Adipocyte (in vitro differentiated cells): Measurements from ENCODE around the gene ARHGAP26.

Experiments used
- DNase-seq: peaks from one replicate; pipeline ENCODE4 v3.0.0-alpha.2; 2015; ENCODE audit warnings: low read depth
- H3K27me3 ChIP-seq: replicated peaks from 2 replicates; pipeline ENCODE4 v1.7.0; 2013; ENCODE audit warnings: mild to moderate bottlenecking, low read length, moderate library complexity; ENCODE audit not compliant: control insufficient read depth, insufficient read depth
- H3K36me3 ChIP-seq: 2 replicates; pipeline ENCODE4 v1.7.0; 2013; ENCODE audit warnings: low read length, mild to moderate bottlenecking, moderate library complexity; ENCODE audit not compliant: control insufficient read depth, insufficient read depth, severe bottlenecking
- H3K4me1 ChIP-seq: 2 replicates; pipeline ENCODE4 v1.7.0; 2013; ENCODE audit warnings: mild to moderate bottlenecking, low read length, moderate library complexity; ENCODE audit not compliant: control insufficient read depth, insufficient read depth
- H3K4me3 ChIP-seq: 2 replicates; pipeline ENCODE4 v1.7.0; 2013; ENCODE audit warnings: mild to moderate bottlenecking, low read length, moderate library complexity
- H3K9ac ChIP-seq: 2 replicates; pipeline ENCODE4 v1.7.0; 2013; ENCODE audit warnings: mild to moderate bottlenecking, low read length, moderate library complexity
- H3K9me3 ChIP-seq: 2 replicates; pipeline ENCODE4 v1.7.0; 2013; ENCODE audit warnings: mild to moderate bottlenecking, low read length, moderate library complexity; ENCODE audit not compliant: control insufficient read depth

Gene ARHGAP26

DNA sequence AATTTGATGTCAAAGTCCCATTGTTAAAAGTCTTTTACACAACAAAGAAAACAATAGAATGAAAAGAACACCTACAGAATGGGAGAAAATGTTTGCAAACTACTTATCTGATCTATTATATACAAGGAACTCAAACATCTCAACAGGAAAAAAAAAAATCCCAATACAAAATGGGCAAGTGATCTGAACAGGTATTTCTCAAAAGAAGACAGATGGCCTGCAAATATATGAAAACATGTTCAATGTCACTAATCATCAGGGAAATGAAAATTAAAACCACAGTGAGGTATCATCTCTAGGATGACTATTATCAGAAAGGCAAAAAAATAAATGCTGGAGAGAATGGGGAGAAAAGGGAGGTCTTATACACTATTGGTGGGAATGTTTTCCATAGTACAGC, 301.8 kb downstream of the ARHGAP26 start:
- no peak overlapping the region for H3K9ac ChIP-seq
- H3K4me3 ChIP-seq = no peak overlapping the region
- no peak for DNase-seq
- H3K36me3 ChIP-seq = peaks cover 4% of the 10 kb centered on the region
- H3K4me1 ChIP-seq = peaks cover 10% of the 10 kb centered on the region
- H3K27me3 ChIP-seq = no peaks in the 10 kb centered on the region
- H3K9me3 ChIP-seq = no peaks in the 10 kb centered on the region

GRCh38 chr5:143072734-143073133, 302.6 kb downstream of the ARHGAP26 start:
- H3K9ac ChIP-seq = no peak overlapping the region
- H3K4me3 ChIP-seq = no peak overlapping the region
- H3K4me1 ChIP-seq = peaks cover 5% of the 10 kb centered on the region
- no peak for DNase-seq
- H3K36me3 ChIP-seq = peaks cover 4% of the 10 kb centered on the region
- H3K9me3 ChIP-seq = no peaks in the 10 kb centered on the region
- H3K27me3 ChIP-seq = no peaks in the 10 kb centered on the region

DNA sequence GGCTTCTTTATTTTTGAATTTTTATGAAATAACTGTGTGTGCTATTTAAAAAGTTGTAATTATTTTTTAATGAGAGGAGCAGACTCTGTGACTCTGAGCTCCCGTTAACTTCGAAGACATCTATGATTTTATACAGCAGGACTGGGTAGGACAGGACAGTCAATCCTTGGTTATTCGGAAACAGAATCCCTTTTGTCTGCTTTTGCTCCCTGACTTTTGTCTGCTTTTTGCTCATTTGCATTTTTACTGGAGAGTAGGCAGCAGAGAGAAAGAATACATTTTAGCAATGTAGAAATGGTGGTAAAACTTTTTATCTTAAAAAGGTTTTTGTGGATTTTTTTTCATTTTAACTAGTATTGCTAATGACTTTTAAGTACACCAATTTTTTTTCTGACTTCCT, 303.6 kb downstream of the ARHGAP26 start:
- Histone ChIP-seq H3K4me3 (no peak overlapping the region), H3K27me3 (no peaks in the 10 kb centered on the region), H3K9ac (no peak overlapping the region), H3K9me3 (no peaks in the 10 kb centered on the region), H3K36me3 (peaks cover 4% of the 10 kb centered on the region), H3K4me1 (peaks cover 3% of the 10 kb centered on the region)
- no peak for DNase-seq

GRCh38 chr5:143074414-143074996, 304.3 kb downstream of the ARHGAP26 start:
- peaks cover 4% of the 10 kb centered on the region for H3K36me3 ChIP-seq

GRCh38 chr5:143076377-143076776, 306.2 kb downstream of the ARHGAP26 start:
- no peak for DNase-seq
- Histone ChIP-seq H3K27me3 (no peaks in the 10 kb centered on the region), H3K9me3 (no peaks in the 10 kb centered on the region), H3K4me1 (no peaks in the 10 kb centered on the region), H3K36me3 (no peaks in the 10 kb centered on the region), H3K4me3 (no peak overlapping the region), H3K9ac (no peak overlapping the region)

More at GRCh38 chr5:143074414-143074996, 304.3 kb downstream of the ARHGAP26 start:
- no peak overlapping the region for H3K4me3 ChIP-seq
- H3K9me3 ChIP-seq = no peaks in the 10 kb centered on the region
- H3K4me1 ChIP-seq = no peaks in the 10 kb centered on the region
- H3K9ac ChIP-seq = no peak overlapping the region
- H3K27me3 ChIP-seq = no peaks in the 10 kb centered on the region
- DNase-seq = no peak

DNA sequence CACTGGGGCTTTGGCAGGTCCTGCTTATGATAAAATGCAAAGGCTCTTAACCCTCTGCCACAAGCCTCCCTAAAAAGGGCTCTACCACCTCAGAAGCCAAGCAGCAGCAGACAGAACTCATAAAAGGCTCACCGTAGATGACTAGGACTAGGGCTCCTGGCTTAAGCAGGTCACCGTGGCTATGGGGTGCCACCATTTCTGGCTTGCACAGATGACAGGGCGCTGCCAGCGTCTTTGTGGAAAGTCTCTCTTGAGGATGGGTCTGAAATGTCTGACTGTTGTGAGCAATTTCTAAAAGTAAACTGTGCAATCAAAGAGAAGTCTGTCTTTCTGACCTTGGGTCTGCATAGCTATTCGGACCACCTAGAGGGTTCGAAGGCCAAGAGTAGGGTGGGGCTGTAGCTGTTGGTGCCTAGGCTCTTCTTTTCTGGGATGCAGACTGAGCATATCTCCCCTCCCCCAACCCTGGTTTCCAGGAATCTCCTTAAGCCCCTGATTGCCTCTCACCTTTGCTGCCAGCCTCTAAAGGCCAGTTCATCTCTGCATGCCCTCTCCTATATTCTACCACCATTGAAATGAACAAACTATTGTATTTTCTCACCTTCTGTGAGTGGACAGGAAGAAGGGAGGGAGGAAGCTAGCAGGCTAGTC, 307.4 kb downstream of the ARHGAP26 start:
- DNase-seq = no peak
- no peak overlapping the region for H3K9ac ChIP-seq
- H3K27me3 ChIP-seq = no peaks in the 10 kb centered on the region
- no peaks in the 10 kb centered on the region for H3K9me3 ChIP-seq
- no peak overlapping the region for H3K4me3 ChIP-seq
- H3K36me3 ChIP-seq = no peaks in the 10 kb centered on the region
- H3K4me1 ChIP-seq = no peaks in the 10 kb centered on the region

- H3K4me3 ChIP-seq = no peak overlapping the region
- H3K4me1 ChIP-seq = no peaks in the 10 kb centered on the region
- no peak for DNase-seq
- H3K36me3 ChIP-seq = no peaks in the 10 kb centered on the region
- no peaks in the 10 kb centered on the region for H3K9me3 ChIP-seq
- H3K9ac ChIP-seq = no peak overlapping the region
- H3K27me3 ChIP-seq = no peaks in the 10 kb centered on the region
Measured at GRCh38 chr5:143078313-143078712, 308.1 kb downstream of the ARHGAP26 start.

GRCh38 chr5:143078971-143079370, 308.8 kb downstream of the ARHGAP26 start:
- Histone ChIP-seq H3K4me1 (no peaks in the 10 kb centered on the region), H3K27me3 (no peaks in the 10 kb centered on the region), H3K9ac (no peak overlapping the region), H3K9me3 (no peaks in the 10 kb centered on the region), H3K4me3 (no peak overlapping the region), H3K36me3 (no peaks in the 10 kb centered on the region)
- no peak for DNase-seq

DNA sequence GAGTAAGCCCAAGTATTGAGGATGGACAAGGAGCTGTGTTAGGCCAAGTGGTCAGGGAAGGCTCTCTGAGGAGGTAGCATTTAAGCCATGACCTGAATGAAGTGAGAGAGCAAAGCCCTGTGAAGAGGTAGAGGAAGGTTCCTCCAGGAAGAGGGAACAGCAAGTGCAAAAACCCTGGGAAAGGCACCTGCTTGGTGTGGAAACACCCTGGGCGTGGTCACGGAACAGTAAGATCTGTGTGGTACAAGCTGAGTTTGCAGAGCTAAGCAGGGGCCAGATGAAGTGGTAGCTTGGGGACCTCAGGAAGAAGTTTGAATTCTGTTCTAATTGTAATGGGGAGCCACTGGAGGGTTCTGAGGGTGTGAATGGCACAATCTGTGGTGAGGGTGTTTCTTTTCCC, 310.2 kb downstream of the ARHGAP26 start:
- Histone ChIP-seq H3K9me3 (no peaks in the 10 kb centered on the region), H3K4me3 (no peak overlapping the region), H3K4me1 (no peaks in the 10 kb centered on the region), H3K9ac (no peak overlapping the region), H3K27me3 (no peaks in the 10 kb centered on the region), H3K36me3 (no peaks in the 10 kb centered on the region)
- no peak for DNase-seq

DNA sequence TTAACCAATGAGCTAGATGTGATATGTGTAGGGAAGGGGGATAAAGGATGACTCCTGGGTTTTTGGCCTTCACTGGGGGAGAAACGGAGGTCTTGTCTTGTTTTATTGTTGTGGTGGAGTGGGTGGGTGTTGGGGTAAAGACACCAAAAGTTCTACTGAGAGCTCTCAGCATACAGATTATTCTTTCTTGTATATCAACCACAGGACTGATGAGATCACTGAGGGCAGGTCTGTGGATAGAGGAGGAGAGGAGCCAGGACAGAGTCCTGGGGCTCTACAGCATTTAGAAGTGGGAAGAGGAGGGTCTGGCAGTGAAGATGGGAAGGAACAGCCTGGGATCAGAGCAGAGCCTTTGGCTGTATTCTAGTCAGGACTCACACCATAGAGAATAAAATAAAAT, 310.8 kb downstream of the ARHGAP26 start:
- Histone ChIP-seq H3K9me3 (no peaks in the 10 kb centered on the region), H3K27me3 (no peaks in the 10 kb centered on the region), H3K4me3 (no peak overlapping the region), H3K36me3 (no peaks in the 10 kb centered on the region), H3K9ac (no peak overlapping the region), H3K4me1 (no peaks in the 10 kb centered on the region)
- no peak for DNase-seq

- no peaks in the 10 kb centered on the region for H3K9me3 ChIP-seq
- no peak overlapping the region for H3K9ac ChIP-seq
- no peaks in the 10 kb centered on the region for H3K27me3 ChIP-seq
Measured at GRCh38 chr5:143083006-143083405, 312.8 kb downstream of the ARHGAP26 start.

GRCh38 chr5:143084407-143084806, 314.2 kb downstream of the ARHGAP26 start:
- Histone ChIP-seq H3K9me3 (no peaks in the 10 kb centered on the region), H3K27me3 (no peaks in the 10 kb centered on the region), H3K4me3 (no peak overlapping the region), H3K4me1 (peaks cover 9% of the 10 kb centered on the region), H3K9ac (no peak overlapping the region), H3K36me3 (no peaks in the 10 kb centered on the region)
- no peak for DNase-seq

More at GRCh38 chr5:143083006-143083405, 312.8 kb downstream of the ARHGAP26 start:
- H3K4me3 ChIP-seq = no peak overlapping the region
- DNase-seq = no peak
- no peaks in the 10 kb centered on the region for H3K36me3 ChIP-seq
- peaks cover 9% of the 10 kb centered on the region for H3K4me1 ChIP-seq
